WTC11 (cell line): ENCODE measurements around the gene RGS14. TPM values are rescaled to one million over a fixed set of nuclear protein-coding genes. Genes with fewer than 3 reads are reported as not detected.

Experiments used
- ATAC-seq: fragments of 200-7000 bp; cut with Tn5 transposase; 2 replicates; pipeline ENCODE4 v1.10.0; 2021; ENCODE audit warnings: mild to moderate bottlenecking, moderate library complexity
- CTCF ChIA-PET: fragments of 300-600 bp; sonication (Branson Sonifier 250); formaldehyde crosslinking; loops from one replicate; lab custom pipeline; 2021; ENCODE audit warnings: antibody characterized with exemption; lab: Charles Lee
- POLR2A ChIA-PET: fragments of 350-600 bp; sonication (Branson Sonifier 250); formaldehyde crosslinking; loops from one replicate; lab custom pipeline; 2021; ENCODE audit warnings: antibody characterized with exemption; lab: Charles Lee
- DNase-seq: peaks from one replicate; pipeline ENCODE4 v3.0.0; 2021; ENCODE audit warnings: low spot score
- H3K27ac Mint-ChIP-seq: 2 replicates; pipeline ENCODE4 v1.8.0; 2021; ENCODE audit warnings: mixed read lengths
- H3K27me3 Mint-ChIP-seq: 2 replicates; pipeline ENCODE4 v1.8.0; 2021; ENCODE audit warnings: low read depth, mild to moderate bottlenecking, moderate library complexity, mixed read lengths
- H3K36me3 Mint-ChIP-seq: 2 replicates; pipeline ENCODE4 v1.8.0; 2021; ENCODE audit warnings: mixed read lengths
- H3K4me1 Mint-ChIP-seq: 2 replicates; pipeline ENCODE4 v1.8.0; 2022; ENCODE audit warnings: mixed read lengths
- H3K4me3 Mint-ChIP-seq: 2 replicates; pipeline ENCODE4 v1.8.0; 2021; ENCODE audit warnings: mild to moderate bottlenecking, moderate library complexity, mixed read lengths
- H3K9me3 Mint-ChIP-seq: 2 replicates; pipeline ENCODE4 v1.8.0; 2021; ENCODE audit warnings: mixed read lengths
- AR ChIP-seq: fragments of 250-450 bp; sonication (Bioruptor Pico); IDR thresholded peaks from 2 replicates; pipeline ENCODE4 v1.9.0; 2021; ENCODE audit warnings: mild to moderate bottlenecking
- ARID4B ChIP-seq: sonication (generic); formaldehyde crosslinking; IDR thresholded peaks from 2 replicates; pipeline ENCODE4 v1.8.0; 2023; ENCODE audit warnings: missing genetic modification reagents, mild to moderate bottlenecking, borderline replicate concordance
- ATF2 ChIP-seq: sonication (generic); formaldehyde crosslinking; IDR thresholded peaks from 2 replicates; pipeline ENCODE4 v1.8.1; 2022; ENCODE audit warnings: low read depth, missing genetic modification reagents, borderline replicate concordance
- CDX4 ChIP-seq: fragments of 250-450 bp; sonication (Bioruptor Pico); IDR thresholded peaks from 2 replicates; pipeline ENCODE4 v1.9.0; 2021; ENCODE audit warnings: moderate library complexity, mild to moderate bottlenecking, inconsistent platforms, borderline replicate concordance
- ETV6 ChIP-seq: sonication (generic); formaldehyde crosslinking; IDR thresholded peaks from 2 replicates; pipeline ENCODE4 v1.8.1; 2022; ENCODE audit warnings: mild to moderate bottlenecking, missing genetic modification reagents
- FOXP1 ChIP-seq: sonication (generic); formaldehyde crosslinking; IDR thresholded peaks from 2 replicates; pipeline ENCODE4 v1.8.0; 2022; ENCODE audit warnings: missing genetic modification reagents, mild to moderate bottlenecking, moderate library complexity, borderline replicate concordance
- FOXP4 ChIP-seq: sonication (generic); formaldehyde crosslinking; IDR thresholded peaks from 2 replicates; pipeline ENCODE4 v1.8.0; 2022; ENCODE audit warnings: mild to moderate bottlenecking, missing genetic modification reagents
- MAX ChIP-seq: sonication (generic); formaldehyde crosslinking; IDR thresholded peaks from 2 replicates; pipeline ENCODE4 v1.8.0; 2022; ENCODE audit warnings: mild to moderate bottlenecking, missing genetic modification reagents
- MLX ChIP-seq: sonication (generic); formaldehyde crosslinking; IDR thresholded peaks from 2 replicates; pipeline ENCODE4 v1.8.1; 2023; ENCODE audit warnings: mild to moderate bottlenecking, missing genetic modification reagents, moderate library complexity
- NFE2L1 ChIP-seq: sonication (generic); formaldehyde crosslinking; IDR thresholded peaks from 2 replicates; pipeline ENCODE4 v1.8.1; 2023; ENCODE audit warnings: missing genetic modification reagents
- NFYB ChIP-seq: sonication (generic); formaldehyde crosslinking; conservative IDR thresholded peaks from 2 replicates; pipeline ENCODE4 v1.8.0; 2022; ENCODE audit warnings: low read depth, missing genetic modification reagents
- ZBTB43 ChIP-seq: sonication (generic); formaldehyde crosslinking; IDR thresholded peaks from 2 replicates; pipeline ENCODE4 v1.8.1; 2023; ENCODE audit warnings: mild to moderate bottlenecking, missing genetic modification reagents
- ZNF219 ChIP-seq: sonication (generic); formaldehyde crosslinking; IDR thresholded peaks from 2 replicates; pipeline ENCODE4 v1.8.0; 2023; ENCODE audit warnings: missing genetic modification reagents, mild to moderate bottlenecking, borderline replicate concordance
- ZNF396 ChIP-seq: fragments of 250-450 bp; sonication (Bioruptor Pico); IDR thresholded peaks from 2 replicates; pipeline ENCODE4 v1.8.0; 2021; ENCODE audit warnings: mild to moderate bottlenecking, moderate library complexity, borderline replicate concordance
- ZNF416 ChIP-seq: fragments of 250-450 bp; sonication (Bioruptor Pico); IDR thresholded peaks from 2 replicates; pipeline ENCODE4 v1.9.0; 2021; ENCODE audit warnings: mild to moderate bottlenecking, inconsistent platforms
- ZNF423 ChIP-seq: fragments of 250-450 bp; sonication (Bioruptor Pico); IDR thresholded peaks from 2 replicates; pipeline ENCODE4 v2.1.2; 2022; ENCODE audit warnings: mild to moderate bottlenecking, moderate library complexity
- ZSCAN18 ChIP-seq: fragments of 250-450 bp; sonication (Bioruptor Pico); IDR thresholded peaks from 2 replicates; pipeline ENCODE4 v2.1.2; 2022; ENCODE audit warnings: mild to moderate bottlenecking, moderate library complexity
- total RNA-seq: library from RNA; stranded (reverse); gene quantifications from 3 replicates; pipeline ENCODE4 v1.2.3, GENCODE V29; 2021

RGS14 gene
- total RNA-seq, 1 experiment from 2014 or later, result 74.6 TPM

- TF ChIP-seq ZSCAN18, result no peak
Observed at GRCh38 chr5:177311723-177312648, 45.7 kb upstream of the RGS14 start, which contains the start of gene MXD3 (continued).

- peak overlapping the region; percentile 64 for H3K4me3 Mint-ChIP-seq
- no peaks in the 10 kb centered on the region for H3K27me3 Mint-ChIP-seq
- ChIA-PET CTCF (interaction anchor here (0.5 to 4.5 kb wide), 20 partner anchors 11 to 201 kb away, joined by 3 to 91 read pairs (median 6); partner anchors contain the start of genes PDLIM7 and PRR7), POLR2A (interaction anchor here (0.6 to 2.3 kb wide), 4 partner anchors 9 to 114 kb away, joined by 3 to 8 read pairs (median 4); partner anchors contain the start of genes GRK6, PRELID1 and RAB24)
- H3K4me1 Mint-ChIP-seq, result peaks cover 18% of the 10 kb centered on the region
- peak overlapping the region; percentile 32; the same call in 1 of the 2 replicates for H3K27ac Mint-ChIP-seq
- H3K9me3 Mint-ChIP-seq, result no peaks in the 10 kb centered on the region
- peak; percentile 55 for DNase-seq
- peaks cover 2% of the 10 kb centered on the region; the same call in 1 of the 2 replicates for H3K36me3 Mint-ChIP-seq
- peak; percentile 4 for ATAC-seq
- TF ChIP-seq FOXP1 (no peak), ETV6 (CRISPR knock-in tag) (no peak), FOXP4 (CRISPR knock-in tag) (no peak), ZNF219 (no peak), MLX (CRISPR knock-in tag) (peak; percentile 79; the same call in 1 of the 2 replicates), MAX (no peak), ZNF396 (no peak), NFYB (CRISPR knock-in tag) (no peak), NFE2L1 (no peak), ZNF416 (CRISPR knock-in tag) (no peak), ARID4B (CRISPR knock-in tag) (peak; percentile 70; the same call in 1 of the 2 replicates), ATF2 (CRISPR knock-in tag) (no peak), CDX4 (CRISPR knock-in tag) (no peak), ZBTB43 (CRISPR knock-in tag) (no peak), ZNF423 (no peak), AR (no peak)
Observed at GRCh38 chr5:177312649-177313181, 45.0 kb upstream of the RGS14 start.
